Epidermal melanocyte (primary cell): ENCODE results near the gene BAHD1.

ENCODE experiments used
- DNase-seq: peaks from one replicate; pipeline ENCODE4 v3.0.0; 2011; ENCODE audit warnings: low spot score; ENCODE audit not compliant: insufficient read length

BAHD1 gene

GRCh38 chr15:40467261-40467615, 26.5 kb downstream of the BAHD1 start:
- DNase-seq, result no peak

GRCh38 chr15:40468898-40469331, 28.2 kb downstream of the BAHD1 start:
- DNase-seq, result no peak

GRCh38 chr15:40469776-40470390, 29.1 kb downstream of the BAHD1 start:
- DNase-seq, result no peak

- DNase-seq, result peak; percentile 72
Measured at GRCh38 chr15:40470423-40471104, 29.8 kb downstream of the BAHD1 start, which contains the start of gene CHST14. Gene CHST14, plus strand, starts transcription at chr15:40470984. Its CDS starts 230 bp downstream, at chr15:40471214.

GRCh38 chr15:40471105-40471807, 30.5 kb downstream of the BAHD1 start:
- DNase-seq, result no peak

- no peak for DNase-seq
Measured at GRCh38 chr15:40471808-40472150, 31.0 kb downstream of the BAHD1 start.

GRCh38 chr15:40472171-40472727, 31.5 kb downstream of the BAHD1 start:
- DNase-seq, result no peak

GRCh38 chr15:40474581-40474980, 33.8 kb downstream of the BAHD1 start:
- no peak for DNase-seq

- DNase-seq, result no peak
Measured at GRCh38 chr15:40477642-40478327, 37.0 kb downstream of the BAHD1 start.

- DNase-seq, result no peak
Measured at GRCh38 chr15:40479024-40479423, 38.3 kb downstream of the BAHD1 start.

GRCh38 chr15:40481341-40482074, 40.8 kb downstream of the BAHD1 start:
- no peak for DNase-seq

- no peak for DNase-seq
Measured at GRCh38 chr15:40483919-40484318, 43.2 kb downstream of the BAHD1 start.

GRCh38 chr15:40486066-40486770, 45.5 kb downstream of the BAHD1 start:
- DNase-seq, result no peak

- DNase-seq, result no peak
Measured at GRCh38 chr15:40487816-40488682, 47.3 kb downstream of the BAHD1 start.

GRCh38 chr15:40489274-40490175, 48.8 kb downstream of the BAHD1 start:
- no peak for DNase-seq

- no peak for DNase-seq
Measured at GRCh38 chr15:40493089-40493840, 52.5 kb downstream of the BAHD1 start.

- DNase-seq, result no peak
Measured at GRCh38 chr15:40495516-40495915, 54.8 kb downstream of the BAHD1 start.

GRCh38 chr15:40498418-40498817, 57.7 kb downstream of the BAHD1 start:
- DNase-seq, result no peak
